ENCODE measurements around the gene ARHGEF2. TPM values are rescaled to one million over a fixed set of nuclear protein-coding genes. Genes with fewer than 3 reads are reported as not detected.

ARHGEF2 gene
- polyA plus RNA-seq, 3 donors, result 15.4 to 271 (median 18.6) TPM

DNA sequence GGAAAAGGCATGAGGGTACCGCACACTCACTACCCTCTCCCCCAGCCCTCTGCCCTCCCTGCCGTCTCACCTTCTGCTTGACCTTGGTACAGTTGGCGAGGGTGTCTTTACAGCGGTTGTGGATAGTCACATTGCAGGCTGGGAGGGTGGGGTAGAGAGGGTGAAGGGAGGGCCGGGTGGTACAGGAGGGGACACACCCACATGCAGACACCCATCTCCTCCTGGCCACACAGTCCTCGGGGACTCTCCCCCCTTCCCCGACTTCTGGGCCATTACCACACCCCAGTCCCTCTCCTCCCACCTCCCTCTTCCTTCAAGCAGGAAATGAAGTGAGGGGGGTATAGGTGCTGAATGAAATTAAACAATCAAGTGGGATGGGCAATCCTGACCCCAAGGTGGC lies 11.6 kb downstream of the ARHGEF2 start:
- peaks cover 97% of the 10 kb centered on the region for H4K20me1 ChIP-seq (ENCODE audit: insufficient read depth, low read length)

DNA sequence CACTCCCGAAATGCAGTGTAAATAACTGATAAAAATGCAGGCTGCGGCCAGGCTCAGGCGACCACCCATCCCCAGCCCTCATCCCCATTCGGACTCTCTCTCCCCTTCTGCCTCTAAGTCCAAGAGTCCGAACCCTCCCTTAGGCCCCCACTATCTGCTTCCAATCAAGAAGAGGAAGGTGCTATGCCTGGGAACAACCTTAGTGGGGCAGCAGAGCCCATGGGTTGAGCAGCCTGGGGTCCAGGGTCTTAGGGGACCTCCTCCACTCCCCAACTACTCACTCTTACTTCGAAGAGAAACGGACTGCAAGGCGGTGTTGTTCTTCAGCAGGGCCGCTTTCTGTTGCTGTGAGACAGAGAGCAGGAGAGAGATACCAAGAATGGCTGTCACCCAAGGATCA lies 12.2 kb downstream of the ARHGEF2 start:
- intact Hi-C loops (cut with micrococcal nuclease), result no loop called here
- H3K27ac ChIP-seq (ENCODE audit: low read depth in 1 of 2, low read length in 2 of 2), result peak overlapping the region; percentile 60 to 97
- Mint-ChIP-seq H3K9me3 (no peaks in the 10 kb centered on the region), H3K4me3 (no peak overlapping the region), H3K27me3 (ENCODE audit: low read depth in 3 of 3) (no peaks in the 10 kb centered on the region), H3K27ac (peak overlapping the region; percentile 72 to 99 (median 95)), H3K36me3 (peaks cover 78 to 90% of the 10 kb centered on the region in 2 donors), H3K4me1 (peaks cover 80% of the 10 kb centered on the region)
- H2AFZ ChIP-seq (ENCODE audit: insufficient read depth, low read depth, low read length, poor library complexity, severe bottlenecking), result no peak overlapping the region
- H3K4me1 ChIP-seq (ENCODE audit: control insufficient read depth in 1 of 2, insufficient read depth in 2 of 2, low read length in 2 of 2), result peaks cover 84% of the 10 kb centered on the region in 2 donors
- H3K79me2 ChIP-seq (ENCODE audit: insufficient read depth, low read length), result peaks cover 97% of the 10 kb centered on the region
- 93% methylated on average over 6 of the region's 9 CpGs for WGBS (ENCODE audit: insufficient coverage)
- H3K27me3 ChIP-seq (ENCODE audit: control insufficient read depth in 2 of 2, insufficient read depth in 2 of 2, low read length in 2 of 2), result no peaks in the 10 kb centered on the region
- H3K4me2 ChIP-seq (replicated peaks; ENCODE audit: extremely low read depth, low read length, poor library complexity, severe bottlenecking), result no peak overlapping the region
- H3K36me3 ChIP-seq (replicated peaks in 1 of 2; ENCODE audit: control insufficient read depth in 1 of 2, insufficient read depth in 2 of 2, low read length in 2 of 2), result peaks cover 86 to 91% of the 10 kb centered on the region in 2 donors
- peaks cover 95% of the 10 kb centered on the region for H4K20me1 ChIP-seq (ENCODE audit: insufficient read depth, low read length)
- peak in 1 of 3 donors; percentile 3 for DNase-seq
- H3K9me3 ChIP-seq (replicated peaks in 1 of 2; ENCODE audit: control insufficient read depth in 1 of 2, insufficient read depth in 1 of 2, low read length in 2 of 2), result no peaks in the 10 kb centered on the region
- TF ChIP-seq, protein P1, sequence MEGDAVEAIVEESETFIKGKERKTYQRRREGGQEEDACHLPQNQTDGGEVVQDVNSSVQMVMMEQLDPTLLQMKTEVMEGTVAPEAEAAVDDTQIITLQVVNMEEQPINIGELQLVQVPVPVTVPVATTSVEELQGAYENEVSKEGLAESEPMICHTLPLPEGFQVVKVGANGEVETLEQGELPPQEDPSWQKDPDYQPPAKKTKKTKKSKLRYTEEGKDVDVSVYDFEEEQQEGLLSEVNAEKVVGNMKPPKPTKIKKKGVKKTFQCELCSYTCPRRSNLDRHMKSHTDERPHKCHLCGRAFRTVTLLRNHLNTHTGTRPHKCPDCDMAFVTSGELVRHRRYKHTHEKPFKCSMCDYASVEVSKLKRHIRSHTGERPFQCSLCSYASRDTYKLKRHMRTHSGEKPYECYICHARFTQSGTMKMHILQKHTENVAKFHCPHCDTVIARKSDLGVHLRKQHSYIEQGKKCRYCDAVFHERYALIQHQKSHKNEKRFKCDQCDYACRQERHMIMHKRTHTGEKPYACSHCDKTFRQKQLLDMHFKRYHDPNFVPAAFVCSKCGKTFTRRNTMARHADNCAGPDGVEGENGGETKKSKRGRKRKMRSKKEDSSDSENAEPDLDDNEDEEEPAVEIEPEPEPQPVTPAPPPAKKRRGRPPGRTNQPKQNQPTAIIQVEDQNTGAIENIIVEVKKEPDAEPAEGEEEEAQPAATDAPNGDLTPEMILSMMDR (IDR thresholded peaks at IDR 0.05), result no peak
- H3K4me3 ChIP-seq (replicated peaks in 1 of 3; ENCODE audit: low read depth in 2 of 3, low read length in 3 of 3), result no peak overlapping the region
- H3K9ac ChIP-seq (ENCODE audit: insufficient read depth, low read length, poor library complexity, severe bottlenecking), result no peak overlapping the region

More for the DNA sequence above, 11.6 kb downstream of the ARHGEF2 start:
- no peak overlapping the region for H2AFZ ChIP-seq (ENCODE audit: insufficient read depth, low read depth, low read length, poor library complexity, severe bottlenecking)
- H3K36me3 Mint-ChIP-seq, result peaks cover 72 to 84% of the 10 kb centered on the region in 2 donors
- H3K4me1 Mint-ChIP-seq, result peaks cover 80% of the 10 kb centered on the region
- H3K4me3 ChIP-seq (replicated peaks in 1 of 3; ENCODE audit: low read depth in 2 of 3, low read length in 3 of 3), result peak overlapping the region in 1 of 3 experiments; percentile 94
- peak overlapping the region; percentile 83 for H3K4me2 ChIP-seq (replicated peaks; ENCODE audit: extremely low read depth, low read length, poor library complexity, severe bottlenecking)
- no peaks in the 10 kb centered on the region for H3K27me3 ChIP-seq (ENCODE audit: control insufficient read depth in 2 of 2, insufficient read depth in 2 of 2, low read length in 2 of 2)
- H3K9me3 ChIP-seq (replicated peaks in 1 of 2; ENCODE audit: control insufficient read depth in 1 of 2, insufficient read depth in 1 of 2, low read length in 2 of 2), result no peaks in the 10 kb centered on the region
- DNase-seq, result peak in 1 of 3 donors; percentile 8
- no CpG with 5 or more reads among the region's 7 CpGs for WGBS (ENCODE audit: insufficient coverage)
- H3K36me3 ChIP-seq (replicated peaks in 1 of 2; ENCODE audit: control insufficient read depth in 1 of 2, insufficient read depth in 2 of 2, low read length in 2 of 2), result peaks cover 81 to 84% of the 10 kb centered on the region in 2 donors
- peaks cover 84% of the 10 kb centered on the region in 2 donors for H3K4me1 ChIP-seq (ENCODE audit: control insufficient read depth in 1 of 2, insufficient read depth in 2 of 2, low read length in 2 of 2)
- intact Hi-C loops (cut with micrococcal nuclease), result no loop called here
- peaks cover 97% of the 10 kb centered on the region for H3K79me2 ChIP-seq (ENCODE audit: insufficient read depth, low read length)
- no peaks in the 10 kb centered on the region for H3K9me3 Mint-ChIP-seq
- peak overlapping the region; percentile 60 to 97 for H3K27ac ChIP-seq (ENCODE audit: low read depth in 1 of 2, low read length in 2 of 2)
- H3K4me3 Mint-ChIP-seq, result peak overlapping the region in 1 of 2 donors; percentile 81
- H3K27ac Mint-ChIP-seq, result peak overlapping the region; percentile 41 to 99 (median 95)
- peak overlapping the region; percentile 61 for H3K9ac ChIP-seq (ENCODE audit: insufficient read depth, low read length, poor library complexity, severe bottlenecking)
- TF ChIP-seq, protein P1 (IDR thresholded peaks at IDR 0.05), result no peak
- no peaks in the 10 kb centered on the region for H3K27me3 Mint-ChIP-seq (ENCODE audit: low read depth in 3 of 3)
